HG03025 (cell line): Measurements from ENCODE around the gene IRF2BP2.

ENCODE experiments used
- ATAC-seq: cut with Tn5 transposase; IDR thresholded peaks from one replicate; pipeline ENCODE4 v1.9.1; 2021; ENCODE audit warnings: mild to moderate bottlenecking, moderate library complexity; ENCODE audit not compliant: unreplicated experiment, low FRiP score

The IRF2BP2 gene

DNA sequence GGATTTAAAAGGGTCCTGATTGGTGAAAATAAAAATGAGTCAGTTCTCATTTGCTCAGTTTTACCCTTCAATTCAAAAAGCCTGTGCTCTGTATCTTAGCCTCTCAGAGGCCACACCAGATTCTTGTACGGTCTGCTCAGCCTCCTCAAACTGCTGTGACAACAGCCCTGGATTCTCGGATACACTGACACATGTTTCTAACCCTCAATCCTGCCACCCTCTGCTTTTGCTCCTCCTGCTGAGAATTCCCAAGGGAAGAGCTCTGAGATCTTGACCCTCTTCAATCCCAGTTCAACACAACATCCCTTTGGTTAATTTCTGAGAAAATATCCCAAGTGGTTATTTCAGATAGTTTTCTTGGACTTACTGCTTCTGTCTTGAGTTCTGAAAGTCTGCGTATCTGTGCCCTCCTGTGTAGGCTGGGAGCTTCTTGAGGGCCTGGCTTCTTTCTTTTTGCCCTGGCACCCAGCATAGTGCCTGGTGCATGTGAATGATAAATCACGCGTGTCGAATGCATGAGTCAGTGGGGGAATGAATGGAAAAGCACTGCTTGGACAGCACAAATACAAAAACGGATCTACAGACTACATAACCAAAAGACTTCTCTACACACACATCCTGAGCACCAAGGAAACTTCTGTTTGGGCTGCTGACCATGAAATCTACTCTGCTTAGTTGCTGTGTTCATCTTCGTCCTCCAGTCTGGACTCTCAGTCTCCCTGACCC is 24.5 kb downstream of the IRF2BP2 start:
- no peak for ATAC-seq

DNA sequence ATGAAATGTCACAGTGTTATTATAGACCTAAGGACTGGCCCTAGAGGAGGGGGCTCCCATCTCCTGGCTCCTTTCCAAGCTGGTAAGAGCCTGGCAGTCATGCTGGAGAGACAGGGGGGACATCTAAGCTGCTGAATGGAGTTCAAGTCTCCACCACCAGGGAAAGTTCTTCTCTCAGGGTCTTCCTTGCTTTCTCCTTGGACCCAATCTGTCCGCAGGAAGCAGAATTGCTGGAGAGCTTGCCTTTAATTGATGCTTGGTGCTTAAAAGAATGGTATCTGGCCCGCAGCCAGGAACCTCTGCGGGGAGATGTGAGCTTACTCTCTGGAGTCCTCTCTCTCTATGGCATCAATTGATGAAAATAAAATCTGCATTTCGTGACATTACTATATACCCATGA is 25.1 kb downstream of the IRF2BP2 start:
- no peak for ATAC-seq

DNA sequence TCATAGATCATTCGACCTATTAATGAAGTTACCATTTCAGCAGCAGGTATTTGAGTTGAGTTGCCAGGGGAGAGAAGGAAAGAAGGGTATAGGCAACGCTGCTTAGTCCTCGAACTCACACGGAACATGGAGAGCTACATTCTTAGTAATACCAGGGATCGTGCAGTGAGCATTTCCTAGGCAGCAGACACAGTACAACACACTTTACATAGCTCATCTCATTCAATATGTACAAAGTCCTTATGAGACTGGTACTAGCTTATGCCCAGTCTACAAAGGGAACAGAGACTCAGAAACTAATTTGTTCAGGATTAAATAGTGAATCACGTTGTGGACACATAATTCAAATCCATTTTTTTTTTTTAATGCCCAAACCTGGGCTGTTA is 25.6 kb downstream of the IRF2BP2 start:
- ATAC-seq, result no peak

DNA sequence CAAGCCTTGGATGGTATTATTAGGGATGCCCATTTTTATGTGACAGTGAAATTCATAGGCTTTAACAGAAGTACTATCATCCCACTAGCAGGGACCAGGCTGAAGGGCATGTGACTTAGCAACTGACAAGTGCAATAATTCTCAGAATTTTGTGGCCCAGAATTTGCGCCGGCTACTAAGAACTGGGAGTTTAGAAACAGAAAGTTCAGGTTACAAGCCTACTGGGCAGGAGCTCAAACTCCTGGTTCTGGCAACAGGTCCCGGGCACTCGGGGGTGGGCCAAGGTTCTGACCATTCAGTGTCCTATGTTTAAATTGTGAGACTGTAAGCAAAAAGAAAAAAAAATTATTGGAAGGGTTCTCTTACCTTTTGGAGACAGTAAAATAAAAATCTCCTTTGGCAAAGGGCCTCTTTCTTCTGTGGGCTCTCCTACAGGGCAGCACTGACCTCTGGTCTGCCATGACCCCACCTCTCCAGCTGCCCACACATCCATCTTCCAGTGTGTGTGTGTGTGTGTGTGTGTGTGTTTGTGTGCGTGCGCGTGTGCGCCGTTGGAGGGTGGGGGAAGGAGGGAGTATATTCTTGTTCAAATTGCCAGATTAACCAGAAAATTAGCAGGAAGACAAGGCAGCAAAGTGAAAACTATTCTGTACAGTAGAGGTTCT is 26.1 kb downstream of the IRF2BP2 start:
- no peak for ATAC-seq

DNA sequence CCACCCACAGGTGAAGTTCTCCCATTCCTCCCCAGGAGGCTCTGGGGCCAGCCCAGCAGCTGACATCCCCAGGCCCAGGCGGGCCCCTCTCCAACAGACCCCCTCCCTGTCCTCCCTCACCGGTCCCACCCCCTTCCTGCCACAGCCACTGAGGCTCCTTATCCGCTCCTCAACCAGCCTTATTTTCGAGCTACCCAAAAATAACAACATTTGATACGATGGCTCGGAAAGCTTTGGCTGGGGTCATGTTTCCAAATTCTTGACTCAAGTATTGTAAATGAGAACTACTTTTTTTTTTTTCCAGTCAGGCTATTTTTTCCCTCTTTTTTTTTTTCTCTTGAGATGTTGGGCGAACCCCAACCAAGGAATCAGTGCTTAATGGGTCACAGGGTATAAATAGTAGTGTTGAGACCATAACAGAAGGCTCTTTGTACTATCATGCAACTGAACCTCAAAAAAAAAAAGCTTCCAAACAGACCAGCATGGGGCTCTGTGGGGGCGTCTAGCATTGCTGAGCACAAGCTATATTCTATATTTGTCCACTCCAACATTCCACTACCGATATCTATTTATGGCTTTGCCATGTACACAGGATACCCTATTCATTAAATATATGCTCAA is 27.2 kb downstream of the IRF2BP2 start:
- no peak for ATAC-seq

DNA sequence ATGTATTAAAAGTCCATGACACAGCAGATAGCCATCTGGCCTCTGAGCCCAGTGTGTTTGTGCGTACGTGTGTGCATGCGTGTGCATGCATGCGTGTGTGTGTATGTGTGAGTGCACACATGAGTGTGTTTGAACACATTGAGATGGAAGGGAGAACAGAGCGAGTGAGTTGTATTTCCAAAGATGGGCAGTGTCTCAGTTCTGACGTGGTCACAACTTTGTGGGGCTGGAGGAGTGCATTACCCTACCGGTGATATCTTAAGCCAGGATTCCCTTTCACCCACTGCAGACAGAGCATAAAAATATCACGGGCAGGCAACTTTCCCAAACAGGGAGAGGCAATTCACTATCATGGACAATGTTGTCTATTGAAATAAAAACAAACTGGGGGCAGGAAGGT is 27.8 kb downstream of the IRF2BP2 start:
- no peak for ATAC-seq

DNA sequence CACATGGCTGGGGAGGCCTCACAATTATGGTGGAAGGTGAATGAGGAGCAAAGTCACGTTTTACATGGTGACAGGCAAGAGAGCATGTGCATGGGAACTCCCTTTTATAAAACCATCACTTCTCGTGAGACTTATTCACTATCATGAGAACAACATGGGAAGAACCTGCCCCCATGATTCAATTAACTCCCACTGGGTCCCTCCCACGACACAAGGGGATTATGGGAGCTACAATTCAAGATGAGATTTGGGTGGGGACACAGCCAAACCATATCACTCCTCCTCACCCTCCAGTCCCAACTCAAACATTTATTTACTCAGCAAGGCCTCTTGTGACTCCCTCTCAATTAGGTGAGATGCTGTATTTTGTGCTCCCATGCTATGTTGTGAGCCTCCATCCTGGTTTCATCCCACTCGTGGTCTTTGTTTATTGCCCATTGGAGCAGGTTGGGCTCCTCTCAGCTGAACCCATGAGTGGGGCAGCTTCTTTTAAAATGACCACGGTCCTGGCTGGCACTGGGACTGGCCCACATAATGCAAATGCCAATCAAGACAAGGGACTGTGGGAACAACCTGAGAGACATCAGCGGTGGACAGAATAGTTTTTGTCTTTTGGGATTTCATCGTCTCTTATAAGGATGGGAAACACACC is 28.8 kb downstream of the IRF2BP2 start:
- ATAC-seq, result no peak

DNA sequence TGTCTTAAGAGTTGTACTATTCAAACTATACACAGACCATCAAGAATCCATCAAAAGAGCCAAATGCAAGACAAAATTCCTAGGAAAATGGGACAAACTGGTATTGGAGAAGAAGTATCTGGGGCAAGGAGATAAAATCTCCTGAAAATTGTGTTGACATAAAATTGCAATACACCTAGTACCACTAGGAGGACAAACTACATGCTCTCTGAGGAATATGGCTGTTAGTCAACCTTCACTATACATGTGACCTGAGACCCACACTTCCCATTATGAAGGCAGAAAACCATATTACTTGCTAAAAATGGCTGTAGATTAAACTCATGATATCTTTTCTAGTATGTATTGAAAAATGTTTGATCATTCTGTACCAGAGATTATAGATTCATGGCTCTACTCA is 30.0 kb downstream of the IRF2BP2 start:
- no peak for ATAC-seq

DNA sequence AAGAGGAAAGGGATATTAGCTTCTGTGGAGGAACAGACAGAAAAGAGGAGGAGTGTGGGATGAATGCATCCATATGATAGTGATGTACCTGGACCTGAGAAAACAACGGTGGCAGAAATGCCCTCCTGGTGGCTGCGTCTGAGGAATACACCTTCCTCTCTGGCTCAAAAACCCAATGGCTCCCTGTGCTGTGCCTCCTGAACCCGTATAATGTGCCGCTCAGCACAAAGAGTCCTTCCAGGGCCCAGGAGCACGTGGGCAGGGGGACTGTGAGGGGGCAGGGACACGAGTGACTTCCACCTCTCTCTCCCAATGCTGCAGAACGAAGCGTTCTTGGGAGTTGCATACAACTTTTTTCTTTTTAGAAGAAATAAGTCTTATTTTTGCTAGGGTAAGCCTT is 31.2 kb downstream of the IRF2BP2 start:
- ATAC-seq, result no peak

DNA sequence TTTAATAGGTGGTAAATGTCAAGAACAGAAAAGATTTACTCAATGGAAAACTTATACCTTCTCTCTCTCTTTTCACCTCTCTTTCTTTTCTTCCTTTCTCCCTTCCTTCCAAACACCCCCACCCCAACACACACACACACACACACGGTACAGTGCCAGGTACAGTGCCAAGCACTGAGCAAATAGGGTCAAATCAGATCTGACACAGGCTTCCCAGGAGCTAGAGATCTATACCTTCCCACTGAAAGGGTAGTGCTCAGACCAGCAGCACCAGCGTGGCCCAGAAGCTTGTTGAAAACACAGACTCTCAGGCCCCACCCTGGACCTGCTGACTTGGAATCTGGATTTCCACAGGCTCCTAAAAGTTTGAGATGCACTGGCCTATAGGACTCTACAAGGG is 31.9 kb downstream of the IRF2BP2 start:
- ATAC-seq, result no peak

DNA sequence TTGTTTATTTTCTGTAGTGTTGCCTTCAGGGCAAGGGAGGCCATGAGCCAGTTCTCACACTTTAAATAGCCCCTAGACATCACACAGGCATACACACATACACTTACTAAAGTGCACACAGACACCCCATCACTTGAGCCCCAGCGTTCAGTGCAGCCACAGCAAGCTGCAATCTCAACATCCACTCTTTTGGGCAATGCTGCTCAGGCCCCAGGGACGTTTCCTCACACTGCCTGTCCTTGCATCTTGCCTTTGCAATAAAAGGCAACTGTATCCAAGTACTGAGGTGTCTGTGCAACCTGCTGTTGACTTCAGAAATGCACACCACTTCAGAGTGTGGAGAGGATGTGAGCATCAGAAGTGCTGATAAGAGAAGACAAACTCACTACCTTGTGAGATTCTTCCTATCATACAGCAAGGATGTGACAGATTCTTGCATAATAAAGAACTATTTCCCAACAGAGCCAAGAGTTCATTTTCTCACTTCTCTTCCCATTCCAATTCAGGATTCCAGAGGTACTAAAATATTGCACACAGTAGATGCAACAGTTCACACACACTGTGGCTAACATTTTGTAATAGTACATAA is 36.2 kb downstream of the IRF2BP2 start:
- no peak for ATAC-seq

DNA sequence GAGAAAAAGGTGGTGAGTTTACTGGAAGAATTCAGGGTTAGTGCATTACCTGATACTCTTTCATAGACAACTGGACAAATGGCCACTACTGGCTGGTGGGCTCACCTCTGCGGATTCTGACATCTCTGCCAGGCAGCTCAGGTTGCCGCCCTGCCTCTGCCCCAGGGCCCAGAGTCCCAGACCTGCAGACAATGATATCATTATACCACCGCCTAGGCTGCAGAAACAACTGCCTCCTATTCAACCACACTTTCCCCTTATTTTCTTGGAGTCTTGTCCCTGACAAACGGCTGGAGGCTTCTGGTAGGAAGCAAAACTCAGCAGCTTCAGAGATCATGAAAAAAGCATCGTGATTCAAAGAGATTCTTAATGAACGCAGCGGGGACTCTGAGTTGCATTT is 37.0 kb downstream of the IRF2BP2 start:
- no peak for ATAC-seq

DNA sequence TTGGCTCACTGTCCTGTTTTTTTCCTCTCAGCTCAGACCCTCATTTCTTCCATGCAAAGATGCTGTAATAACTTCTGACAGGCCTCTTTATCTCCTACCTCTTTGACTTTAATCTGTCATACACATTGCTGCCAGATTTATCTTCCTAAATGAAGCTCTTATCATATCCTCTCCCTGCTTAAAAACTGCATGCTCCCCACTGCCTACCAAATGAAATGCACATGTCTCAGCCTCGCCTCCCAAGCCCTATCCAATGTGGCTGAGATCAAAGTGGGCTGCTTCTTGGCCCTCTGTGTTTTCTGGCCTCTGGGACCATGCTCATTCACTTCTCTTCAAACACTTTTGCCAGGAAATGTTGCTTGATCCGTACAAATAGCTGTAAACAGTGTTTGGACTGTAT is 38.3 kb downstream of the IRF2BP2 start:
- no peak for ATAC-seq

DNA sequence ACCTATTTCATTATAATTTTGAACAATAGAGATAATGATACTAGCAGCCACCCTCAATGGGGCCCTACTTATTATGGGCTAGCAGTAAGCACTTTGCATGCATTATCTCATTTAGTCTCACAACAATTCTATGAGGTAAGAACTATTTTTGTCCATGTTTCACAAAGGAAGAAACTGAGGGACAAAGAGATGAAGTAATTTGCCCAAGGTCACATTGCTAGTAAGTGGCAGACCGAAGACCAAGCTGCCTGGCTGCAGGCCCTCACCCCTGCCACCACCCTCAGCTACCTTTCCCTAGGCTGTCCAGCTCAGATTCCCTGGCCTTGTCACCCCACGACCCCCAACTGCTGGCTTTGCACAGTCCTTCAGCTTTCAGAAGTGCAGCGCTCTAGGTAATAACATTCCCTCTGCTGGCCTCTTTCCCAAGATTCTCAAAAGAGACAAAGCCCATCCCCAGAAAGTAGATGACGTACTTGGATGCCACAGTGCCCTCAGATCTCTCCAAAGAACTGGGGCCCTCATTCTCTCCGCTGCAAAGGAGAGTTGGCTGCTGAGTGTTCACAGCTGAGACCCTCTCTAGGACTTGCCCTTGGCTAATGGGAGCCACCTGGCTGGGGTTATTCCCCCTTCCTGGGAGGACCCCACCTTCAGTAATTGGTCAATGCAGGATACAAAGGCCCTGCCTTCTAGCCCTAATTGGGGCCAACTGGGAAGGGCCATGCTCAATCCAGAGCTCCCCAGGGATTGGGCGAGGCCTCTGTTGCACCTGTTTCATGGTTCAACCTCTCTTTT is 39.5 kb downstream of the IRF2BP2 start:
- ATAC-seq, result no peak

DNA sequence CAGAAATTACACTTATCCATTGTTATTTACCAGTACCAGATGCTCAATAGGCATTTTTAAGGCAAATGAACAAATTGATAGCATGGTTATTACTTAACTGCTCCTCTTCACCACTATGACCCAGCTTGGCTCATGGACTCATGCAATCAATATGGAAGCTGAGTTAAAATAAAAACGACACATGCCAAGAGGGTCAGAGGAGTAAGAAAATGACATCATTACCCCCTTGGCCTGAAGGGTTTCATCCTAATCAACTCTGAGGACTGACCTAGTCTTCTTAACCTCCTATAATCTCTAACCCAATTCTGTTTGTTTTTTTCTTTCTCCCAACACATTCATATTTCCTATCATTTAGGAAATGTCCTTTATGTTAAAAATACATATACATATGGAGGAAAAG is 41.6 kb downstream of the IRF2BP2 start:
- ATAC-seq, result no peak

DNA sequence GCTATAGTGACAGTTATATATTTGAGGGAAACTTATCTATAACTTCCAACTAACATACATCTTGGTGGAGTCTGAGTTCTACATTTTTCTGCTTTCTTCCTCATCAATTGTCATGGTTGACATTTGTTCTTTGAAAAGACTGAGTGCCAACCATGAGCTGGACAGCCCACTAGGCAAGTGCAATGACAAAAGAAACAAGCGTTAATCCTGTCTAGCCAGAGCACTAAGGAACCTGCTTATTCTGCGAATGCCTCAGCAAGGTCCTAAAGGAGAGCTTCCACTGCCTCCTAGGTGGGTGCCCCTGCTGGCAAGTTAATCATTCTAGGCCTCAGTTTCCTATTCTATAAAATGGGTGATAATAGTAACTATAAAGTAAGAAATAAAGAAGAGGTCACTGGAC is 44.8 kb downstream of the IRF2BP2 start:
- no peak for ATAC-seq

DNA sequence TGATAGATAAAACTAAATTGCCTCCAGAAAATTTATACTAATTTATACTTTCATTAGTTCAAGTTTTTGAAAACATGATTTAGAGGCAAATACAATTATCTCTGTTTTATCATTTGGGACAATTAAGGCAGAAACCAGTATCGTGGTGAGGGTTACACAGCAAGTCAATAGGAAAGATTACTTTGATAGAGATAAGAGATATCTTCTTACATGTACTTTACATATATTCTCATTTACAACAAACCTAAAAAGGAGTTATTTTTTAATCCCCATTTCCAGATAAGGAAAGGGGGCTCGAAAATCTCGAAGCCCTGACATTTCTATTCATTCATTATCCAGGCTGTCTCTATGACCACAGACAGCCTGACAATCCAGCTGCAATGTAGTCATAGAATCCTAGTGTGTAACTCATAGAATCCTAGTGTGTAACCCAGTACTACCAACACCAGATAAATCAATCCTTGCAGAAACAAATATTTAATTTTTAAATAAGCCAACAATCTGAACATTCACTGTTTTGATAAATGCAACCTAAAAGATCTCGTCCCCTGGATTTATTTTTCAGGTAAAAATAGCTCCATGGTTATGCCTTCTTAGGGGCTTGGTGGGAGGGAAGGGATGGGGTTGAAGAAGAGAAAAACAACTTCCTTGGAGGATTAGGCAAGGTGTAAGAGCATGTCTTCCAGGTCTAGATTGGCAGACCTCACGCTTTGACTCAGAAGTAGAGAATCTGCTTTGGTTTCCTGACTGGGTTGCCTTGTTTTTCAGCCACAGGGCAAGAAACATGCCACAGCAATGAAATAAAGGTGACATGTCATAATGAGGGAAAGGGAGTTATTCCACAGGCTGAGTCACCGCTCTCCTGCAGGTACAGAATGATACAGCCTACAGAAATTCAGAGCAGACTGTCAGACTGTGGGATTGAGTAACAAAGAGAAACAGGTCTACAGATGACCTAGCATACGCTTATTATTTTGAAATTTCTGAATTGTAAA is 45.6 kb downstream of the IRF2BP2 start:
- ATAC-seq, result no peak

DNA sequence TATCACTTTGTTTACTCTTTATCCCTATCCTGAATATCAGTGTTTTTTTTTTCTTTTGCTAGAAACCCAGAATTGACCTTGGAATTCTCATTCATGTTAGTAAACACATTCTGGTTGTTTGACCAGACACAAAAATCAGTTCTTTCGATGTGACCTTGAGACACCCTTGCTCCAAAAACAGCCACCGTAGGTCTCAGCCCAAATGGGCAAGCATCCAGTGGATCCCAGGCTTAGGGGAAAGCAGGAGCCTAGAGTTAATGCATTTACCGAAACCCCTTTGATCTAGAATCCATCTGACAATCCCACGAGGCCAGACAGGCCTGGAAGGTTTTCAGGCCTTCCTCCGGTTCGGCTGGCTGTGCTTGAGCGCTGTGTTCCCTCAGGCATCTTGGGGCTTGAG is 47.6 kb downstream of the IRF2BP2 start:
- ATAC-seq, result no peak

DNA sequence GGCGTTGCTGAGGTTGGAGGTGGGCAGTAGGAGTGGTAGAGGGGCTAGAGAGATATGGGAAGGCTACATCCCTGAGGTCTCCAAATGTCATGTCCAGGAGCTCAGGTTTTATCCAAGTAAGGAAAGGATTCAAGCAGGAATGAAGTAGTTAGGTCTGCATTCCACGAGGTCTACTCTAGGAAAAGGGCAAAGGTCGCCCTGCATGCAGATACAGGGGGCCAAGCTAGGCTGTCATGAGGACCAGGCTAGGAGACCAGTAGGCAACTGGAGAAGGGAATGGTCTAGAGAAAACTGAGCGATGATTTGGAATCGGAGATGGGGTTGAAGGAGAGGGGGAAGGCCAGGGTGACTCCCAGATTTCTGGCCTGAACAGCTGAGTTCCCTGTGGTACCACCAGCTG is 48.7 kb downstream of the IRF2BP2 start:
- ATAC-seq, result no peak
